GM21786 (cell line): ENCODE results near the gene TALDO1.

Experiments used
- ATAC-seq: cut with Tn5 transposase; IDR thresholded peaks from one replicate; pipeline ENCODE4 v1.9.1; 2021; ENCODE audit not compliant: unreplicated experiment

The TALDO1 gene

GRCh38 chr11:798093-798713 lies 50.9 kb downstream of the TALDO1 start, which contains the start of gene SLC25A22:
TSS of gene SLC25A22 (minus strand) at chr11:798281. CDS start at chr11:795006, 3,275 bp downstream.
- peak; percentile 49 for ATAC-seq

GRCh38 chr11:799641-800316 lies 52.5 kb downstream of the TALDO1 start:
- no peak for ATAC-seq

- no peak for ATAC-seq
Measured at GRCh38 chr11:800473-800872, 53.2 kb downstream of the TALDO1 start.

- ATAC-seq = no peak
Measured at GRCh38 chr11:801097-801780, 54.0 kb downstream of the TALDO1 start.

GRCh38 chr11:802018-802617 lies 54.9 kb downstream of the TALDO1 start:
- no peak for ATAC-seq

- no peak for ATAC-seq
Measured at GRCh38 chr11:802693-803466, 55.6 kb downstream of the TALDO1 start.

GRCh38 chr11:803467-803742 lies 56.1 kb downstream of the TALDO1 start:
- no peak for ATAC-seq

GRCh38 chr11:803770-804598 lies 56.7 kb downstream of the TALDO1 start:
- no peak for ATAC-seq

- no peak for ATAC-seq
Measured at GRCh38 chr11:804599-804964, 57.3 kb downstream of the TALDO1 start.

GRCh38 chr11:808427-809286 lies 61.4 kb downstream of the TALDO1 start:
- ATAC-seq = no peak

- ATAC-seq = peak; percentile 72
Measured at GRCh38 chr11:809287-810039, 62.2 kb downstream of the TALDO1 start, which contains the start of gene RPLP2. TSS of gene RPLP2 (plus strand) at chr11:809967. CDS start at chr11:810235, 268 bp downstream.

- peak; percentile 6 for ATAC-seq
Measured at GRCh38 chr11:810040-810567, 62.8 kb downstream of the TALDO1 start.

- no peak for ATAC-seq
Measured at GRCh38 chr11:811446-812245, 64.4 kb downstream of the TALDO1 start.

- no peak for ATAC-seq
Measured at GRCh38 chr11:812390-812789, 65.1 kb downstream of the TALDO1 start.

- ATAC-seq = no peak
Measured at GRCh38 chr11:813072-813455, 65.8 kb downstream of the TALDO1 start.

GRCh38 chr11:813456-814096 lies 66.3 kb downstream of the TALDO1 start:
- ATAC-seq = no peak
